Thoracic aorta (tissue), 2 donors: Measurements from ENCODE around the gene RLN3. TPM values are rescaled to one million over a fixed set of nuclear protein-coding genes. Genes with fewer than 3 reads are reported as not detected.
"Not testable (repeated sequence)": the region's sequence is repeated elsewhere in the genome, so short reads cannot be mapped to it uniquely, and the experiment has no call there.

ENCODE experiments used
- ATAC-seq: fragments of 150-250 bp; one replicate; pipeline ENCODE4 v1.8.0; 2017; ENCODE audit warnings: low read depth; ENCODE audit not compliant: insufficient number of reproducible peaks, low FRiP score
- DNase-seq: peaks from one replicate; pipeline ENCODE4 v3.0.0-alpha.2; 2020; ENCODE audit warnings: low spot score
- H3K27ac ChIP-seq, 2 donors: fragments of 200-600 bp; sonication (generic); 1 replicate in 1 of 2; 2 replicates in 1 of 2; pipeline ENCODE4 v1.5.1; 2016; ENCODE audit warnings: mild to moderate bottlenecking in 2 of 2, moderate library complexity in 2 of 2
- H3K27me3 ChIP-seq: fragments of 200-600 bp; sonication (generic); replicated peaks from 2 replicates; pipeline ENCODE4 v1.6.0; 2016; ENCODE audit warnings: mild to moderate bottlenecking; ENCODE audit not compliant: insufficient read depth
- H3K36me3 ChIP-seq: fragments of 200-600 bp; sonication (generic); one replicate; pipeline ENCODE4 v1.5.1; 2016
- H3K4me1 ChIP-seq, 2 donors: fragments of 200-600 bp; sonication (generic); 1 replicate in 1 of 2; 2 replicates in 1 of 2; pipeline versions ENCODE4 v1.5.1 to v1.6.0; 2016; ENCODE audit warnings: low read depth in 2 of 2, mild to moderate bottlenecking in 1 of 2; ENCODE audit not compliant: control insufficient read depth in 1 of 2
- H3K4me3 ChIP-seq: fragments of 200-600 bp; sonication (generic); 2 replicates; pipeline ENCODE4 v1.5.1; 2016; ENCODE audit warnings: mild to moderate bottlenecking
- H3K9me3 ChIP-seq: fragments of 200-600 bp; sonication (generic); 2 replicates; pipeline ENCODE4 v1.5.1; 2016
- CTCF ChIP-seq: fragments of 200-600 bp; sonication (generic); IDR thresholded peaks from one replicate; pipeline ENCODE4 v1.5.1; 2019; ENCODE audit warnings: antibody characterized with exemption
- total RNA-seq, 2 donors: library from RNA; depleted of rRNA; stranded (reverse); fragments of >200 nt; gene quantifications; one replicate each; pipeline versions ENCODE4 v1.1.0 to v1.2.3, GENCODE V29; 2016

Gene RLN3
- total RNA-seq, 2 donors from 2014 or later = not detected

GRCh38 chr19:14012378-14012915 lies 15.5 kb upstream of the RLN3 start:
- TF ChIP-seq CTCF = no peak
- no peaks in the 10 kb centered on the region for H3K36me3 ChIP-seq
- H3K27me3 ChIP-seq = no peaks in the 10 kb centered on the region
- no peak overlapping the region for H3K27ac ChIP-seq
- no peak for ATAC-seq
- no peaks in the 10 kb centered on the region for H3K4me1 ChIP-seq
- H3K4me3 ChIP-seq = no peak overlapping the region
- no peaks in the 10 kb centered on the region for H3K9me3 ChIP-seq
- no peak for DNase-seq

GRCh38 chr19:14015524-14016035 lies 12.4 kb upstream of the RLN3 start:
- DNase-seq (no peak), ATAC-seq (no peak)
- H3K4me1 ChIP-seq = no peaks in the 10 kb centered on the region
- H3K27ac ChIP-seq = no peak overlapping the region
- H3K4me3 ChIP-seq = no peak overlapping the region
- H3K9me3 ChIP-seq = no peaks in the 10 kb centered on the region
- H3K36me3 ChIP-seq = no peaks in the 10 kb centered on the region
- TF ChIP-seq CTCF = no peak
- H3K27me3 ChIP-seq = no peaks in the 10 kb centered on the region

- ATAC-seq (no peak), DNase-seq (no peak)
- Histone ChIP-seq H3K4me1 (peaks cover 3 to 4% of the 10 kb centered on the region in 2 donors), H3K4me3 (no peak overlapping the region), H3K36me3 (no peaks in the 10 kb centered on the region), H3K27ac (no peak overlapping the region), H3K27me3 (no peaks in the 10 kb centered on the region), H3K9me3 (no peaks in the 10 kb centered on the region)
- TF ChIP-seq CTCF = no peak
Measured at GRCh38 chr19:14019100-14019499, 8.8 kb upstream of the RLN3 start.

- not testable (repeated sequence) for DNase-seq, H3K4me3 ChIP-seq, H3K27me3 ChIP-seq, H3K27ac ChIP-seq, H3K36me3 ChIP-seq, ATAC-seq, H3K9me3 ChIP-seq, H3K4me1 ChIP-seq
Measured at GRCh38 chr19:14019739-14020138, 8.2 kb upstream of the RLN3 start.

GRCh38 chr19:14021474-14021873 lies 6.5 kb upstream of the RLN3 start:
- ATAC-seq (no peak), DNase-seq (no peak)
- no peak for TF ChIP-seq CTCF
- H3K27me3 ChIP-seq = no peaks in the 10 kb centered on the region
- H3K4me1 ChIP-seq = peaks cover 3 to 4% of the 10 kb centered on the region in 2 donors
- no peak overlapping the region for H3K4me3 ChIP-seq
- H3K36me3 ChIP-seq = no peaks in the 10 kb centered on the region
- no peak overlapping the region for H3K27ac ChIP-seq
- no peaks in the 10 kb centered on the region for H3K9me3 ChIP-seq

- Histone ChIP-seq H3K9me3 (no peaks in the 10 kb centered on the region), H3K4me1 (peaks cover 3 to 4% of the 10 kb centered on the region in 2 donors), H3K27me3 (no peaks in the 10 kb centered on the region), H3K36me3 (no peaks in the 10 kb centered on the region), H3K4me3 (no peak overlapping the region), H3K27ac (no peak overlapping the region)
- ATAC-seq (no peak), DNase-seq (no peak)
- no peak for TF ChIP-seq CTCF
Measured at GRCh38 chr19:14022469-14022868, 5.5 kb upstream of the RLN3 start.
